GM12874 (cell line): ENCODE results near the gene SLC25A1.

Experiments
- TF ChIP-seq, protein P1 (sequence below): IDR thresholded peaks from 2 replicates; pipeline ENCODE4 v1.5.1; 2011; ENCODE audit warnings: low read depth, mild to moderate bottlenecking, control low read depth, low read length, moderate library complexity; ENCODE audit not compliant: insufficient read depth

The SLC25A1 gene

GRCh38 chr22:19166421-19166820 is 12.1 kb downstream of the SLC25A1 start:
- TF ChIP-seq, protein P1, sequence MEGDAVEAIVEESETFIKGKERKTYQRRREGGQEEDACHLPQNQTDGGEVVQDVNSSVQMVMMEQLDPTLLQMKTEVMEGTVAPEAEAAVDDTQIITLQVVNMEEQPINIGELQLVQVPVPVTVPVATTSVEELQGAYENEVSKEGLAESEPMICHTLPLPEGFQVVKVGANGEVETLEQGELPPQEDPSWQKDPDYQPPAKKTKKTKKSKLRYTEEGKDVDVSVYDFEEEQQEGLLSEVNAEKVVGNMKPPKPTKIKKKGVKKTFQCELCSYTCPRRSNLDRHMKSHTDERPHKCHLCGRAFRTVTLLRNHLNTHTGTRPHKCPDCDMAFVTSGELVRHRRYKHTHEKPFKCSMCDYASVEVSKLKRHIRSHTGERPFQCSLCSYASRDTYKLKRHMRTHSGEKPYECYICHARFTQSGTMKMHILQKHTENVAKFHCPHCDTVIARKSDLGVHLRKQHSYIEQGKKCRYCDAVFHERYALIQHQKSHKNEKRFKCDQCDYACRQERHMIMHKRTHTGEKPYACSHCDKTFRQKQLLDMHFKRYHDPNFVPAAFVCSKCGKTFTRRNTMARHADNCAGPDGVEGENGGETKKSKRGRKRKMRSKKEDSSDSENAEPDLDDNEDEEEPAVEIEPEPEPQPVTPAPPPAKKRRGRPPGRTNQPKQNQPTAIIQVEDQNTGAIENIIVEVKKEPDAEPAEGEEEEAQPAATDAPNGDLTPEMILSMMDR, result no peak

- TF ChIP-seq, protein P1, result no peak
Measured at GRCh38 chr22:19164425-19164824, 14.1 kb downstream of the SLC25A1 start.

GRCh38 chr22:19152942-19153883 is 25.3 kb downstream of the SLC25A1 start:
- TF ChIP-seq, protein P1, result no peak

- TF ChIP-seq, protein P1, result no peak
Measured at GRCh38 chr22:19151329-19152191, 27.0 kb downstream of the SLC25A1 start.

DNA sequence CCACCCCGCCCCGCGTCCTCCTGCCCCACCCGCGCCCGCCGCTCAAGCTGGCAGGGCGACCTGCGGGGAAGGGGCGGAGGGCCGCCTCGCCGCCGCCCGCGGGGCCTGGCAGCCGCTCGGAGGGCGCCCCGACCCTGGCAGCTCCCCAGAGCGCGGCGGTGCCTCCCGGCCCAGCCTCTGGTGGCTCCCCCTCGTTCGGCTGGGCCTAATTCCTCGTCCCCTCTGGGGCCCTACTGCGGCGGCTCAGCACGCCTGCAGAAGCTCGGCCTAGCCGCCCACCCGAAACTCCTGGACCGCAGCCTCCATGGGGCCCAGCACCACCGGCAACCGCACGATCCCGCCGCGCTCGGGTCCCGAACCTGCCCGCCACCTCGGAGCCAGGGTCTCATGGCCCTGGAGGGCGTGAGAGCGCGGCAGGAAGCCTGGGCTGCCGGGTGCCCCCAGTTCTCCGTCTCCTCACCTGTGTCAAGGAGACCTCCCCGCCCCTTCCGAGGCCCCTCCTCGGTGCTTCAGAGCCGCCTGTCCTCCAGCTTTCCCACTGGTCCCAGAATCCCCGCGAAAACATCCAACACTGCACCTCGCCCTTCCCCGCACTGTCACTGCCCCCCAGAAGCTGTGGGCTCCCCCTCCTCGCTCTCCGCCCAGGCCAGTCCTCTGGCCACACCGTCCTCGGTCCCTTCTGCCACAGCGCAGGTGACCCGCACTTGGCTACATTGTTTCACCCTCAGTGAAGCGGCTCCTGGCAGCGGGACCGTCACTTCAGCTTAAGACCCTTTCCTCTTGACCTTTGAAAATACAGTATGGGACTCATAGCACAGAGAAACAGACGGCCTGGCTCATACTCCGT is 27.8 kb downstream of the SLC25A1 start:
- TF ChIP-seq, protein P1, result no peak

DNA sequence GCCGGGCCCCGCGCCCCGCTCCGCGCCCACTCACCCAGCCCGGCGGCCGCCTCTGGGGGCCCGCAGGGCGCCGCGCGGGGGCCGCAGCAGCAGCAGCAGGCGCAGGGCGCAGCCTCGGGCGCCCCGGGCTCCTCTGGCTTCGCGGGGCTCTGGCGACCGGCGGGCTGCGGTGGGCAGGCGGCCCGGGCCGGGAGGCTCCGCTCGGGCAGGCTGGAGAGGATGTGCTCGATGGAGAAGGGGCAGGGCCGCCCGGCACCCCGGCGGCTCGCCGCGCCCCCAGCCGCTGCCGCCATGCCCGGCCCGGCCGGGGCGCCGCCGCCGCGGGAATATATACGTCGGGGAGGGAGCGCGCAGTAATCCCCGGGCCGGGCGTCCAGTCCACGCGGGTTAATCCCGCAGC is 28.5 kb downstream of the SLC25A1 start, which contains the start of gene GSC2:
TSS of gene GSC2 (minus strand) at position 302 of the 400 bp plus-strand sequence. CDS start at position 293, 9 bp downstream.
- TF ChIP-seq, protein P1, result no peak
